AG09319 (cell line): ENCODE data around the gene ATP8B3.

Experiments used
- DNase-seq: peaks from one replicate; pipeline ENCODE4 v3.0.0-alpha.2; 2010; ENCODE audit warnings: low read depth; ENCODE audit errors: extremely low read depth
- CTCF ChIP-seq: IDR thresholded peaks from 2 replicates; pipeline ENCODE4 v1.5.1; 2011; ENCODE audit warnings: low read depth, mild to moderate bottlenecking, inconsistent platforms, low read length, moderate library complexity

The ATP8B3 gene

GRCh38 chr19:1791879-1792278, 20.2 kb downstream of the ATP8B3 start:
- no peak for DNase-seq
- no peak for TF ChIP-seq CTCF

GRCh38 chr19:1790054-1790792, 21.9 kb downstream of the ATP8B3 start:
- no peak for DNase-seq
- TF ChIP-seq CTCF, result no peak

GRCh38 chr19:1789261-1790041, 22.6 kb downstream of the ATP8B3 start:
- DNase-seq, result no peak
- TF ChIP-seq CTCF, result no peak

- no peak for TF ChIP-seq CTCF
- DNase-seq, result no peak
These were observed 25.0 kb downstream of the ATP8B3 start for GRCh38 chr19:1787116-1787515.

GRCh38 chr19:1786668-1787067, 25.4 kb downstream of the ATP8B3 start:
- no peak for TF ChIP-seq CTCF
- DNase-seq, result no peak

- no peak for TF ChIP-seq CTCF
- DNase-seq, result no peak
These were observed 26.8 kb downstream of the ATP8B3 start for GRCh38 chr19:1785310-1785709.

- DNase-seq, result no peak
- no peak for TF ChIP-seq CTCF
These were observed 28.2 kb downstream of the ATP8B3 start for GRCh38 chr19:1783874-1784273.
